Measurements from ENCODE around the gene IGHMBP2.

DNA sequence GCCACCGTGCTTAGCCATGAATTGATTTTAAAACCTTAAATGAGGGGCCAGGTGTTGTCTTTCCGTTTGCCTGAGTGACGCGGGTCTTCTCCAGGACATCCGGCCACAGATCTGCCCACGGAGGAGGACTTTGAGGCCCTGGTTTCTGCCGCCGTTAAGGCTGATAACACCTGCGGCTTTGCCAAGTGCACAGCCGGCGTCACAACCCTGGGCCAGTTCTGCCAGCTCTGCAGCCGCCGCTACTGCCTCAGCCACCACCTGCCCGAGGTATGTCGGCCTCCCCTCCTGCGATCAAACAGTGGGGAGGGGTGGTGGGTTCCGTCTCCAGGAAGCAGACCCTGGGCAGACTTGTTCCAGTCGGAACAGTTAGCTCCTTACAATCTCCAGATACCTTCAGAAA lies 34.4 kb downstream of the IGHMBP2 start:
- TF ChIP-seq, protein P1, sequence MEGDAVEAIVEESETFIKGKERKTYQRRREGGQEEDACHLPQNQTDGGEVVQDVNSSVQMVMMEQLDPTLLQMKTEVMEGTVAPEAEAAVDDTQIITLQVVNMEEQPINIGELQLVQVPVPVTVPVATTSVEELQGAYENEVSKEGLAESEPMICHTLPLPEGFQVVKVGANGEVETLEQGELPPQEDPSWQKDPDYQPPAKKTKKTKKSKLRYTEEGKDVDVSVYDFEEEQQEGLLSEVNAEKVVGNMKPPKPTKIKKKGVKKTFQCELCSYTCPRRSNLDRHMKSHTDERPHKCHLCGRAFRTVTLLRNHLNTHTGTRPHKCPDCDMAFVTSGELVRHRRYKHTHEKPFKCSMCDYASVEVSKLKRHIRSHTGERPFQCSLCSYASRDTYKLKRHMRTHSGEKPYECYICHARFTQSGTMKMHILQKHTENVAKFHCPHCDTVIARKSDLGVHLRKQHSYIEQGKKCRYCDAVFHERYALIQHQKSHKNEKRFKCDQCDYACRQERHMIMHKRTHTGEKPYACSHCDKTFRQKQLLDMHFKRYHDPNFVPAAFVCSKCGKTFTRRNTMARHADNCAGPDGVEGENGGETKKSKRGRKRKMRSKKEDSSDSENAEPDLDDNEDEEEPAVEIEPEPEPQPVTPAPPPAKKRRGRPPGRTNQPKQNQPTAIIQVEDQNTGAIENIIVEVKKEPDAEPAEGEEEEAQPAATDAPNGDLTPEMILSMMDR (IDR thresholded peaks at IDR 0.05; ENCODE audit: poor library complexity): no peak
- no peak for TF ChIP-seq EZH2 (IDR thresholded peaks at IDR 0.05; ENCODE audit: borderline replicate concordance)
